AG20443 (cell line): ENCODE data around the gene PRG2.
"Not testable (repeated sequence)": the region's sequence is repeated elsewhere in the genome, so short reads cannot be mapped to it uniquely, and the experiment has no call there.

Experiments
- DNase-seq: peaks from one replicate; pipeline ENCODE4 v3.0.0; 2012; ENCODE audit warnings: low spot score, mixed read lengths

Gene PRG2

GRCh38 chr11:57419146-57419545, 28.7 kb upstream of the PRG2 start:
- DNase-seq, result no peak

- DNase-seq, result no peak
These were observed 27.7 kb upstream of the PRG2 start for GRCh38 chr11:57418131-57418530.

GRCh38 chr11:57417056-57417455, 26.6 kb upstream of the PRG2 start:
- peak; percentile 79 for DNase-seq

- DNase-seq, result no peak
These were observed 26.0 kb upstream of the PRG2 start for GRCh38 chr11:57416436-57416835.

GRCh38 chr11:57414612-57415212, 24.3 kb upstream of the PRG2 start:
- no peak for DNase-seq

GRCh38 chr11:57413681-57414080, 23.2 kb upstream of the PRG2 start:
- DNase-seq, result no peak

- peak; percentile 20 for DNase-seq
These were observed 19.8 kb upstream of the PRG2 start for GRCh38 chr11:57410287-57410686.

- DNase-seq, result no peak
These were observed 19.1 kb upstream of the PRG2 start for GRCh38 chr11:57409321-57410100.

- no peak for DNase-seq
These were observed 18.3 kb upstream of the PRG2 start for GRCh38 chr11:57408771-57409170.

GRCh38 chr11:57407941-57408475, 17.6 kb upstream of the PRG2 start:
- no peak for DNase-seq

GRCh38 chr11:57407010-57407920, 16.8 kb upstream of the PRG2 start:
- no peak for DNase-seq

GRCh38 chr11:57406337-57406904, 16.0 kb upstream of the PRG2 start:
- DNase-seq, result no peak

- DNase-seq, result peak; percentile 24
These were observed 14.9 kb upstream of the PRG2 start for GRCh38 chr11:57405271-57405860.

GRCh38 chr11:57403802-57404147, 13.3 kb upstream of the PRG2 start:
- no peak for DNase-seq

GRCh38 chr11:57403003-57403801, 12.8 kb upstream of the PRG2 start:
- DNase-seq, result not testable (repeated sequence)

- no peak for DNase-seq
These were observed 11.9 kb upstream of the PRG2 start for GRCh38 chr11:57402188-57403002.

- no peak for DNase-seq
These were observed 9.6 kb upstream of the PRG2 start for GRCh38 chr11:57399972-57400578.

GRCh38 chr11:57399221-57399620, 8.8 kb upstream of the PRG2 start:
- DNase-seq, result no peak

- DNase-seq, result no peak
These were observed 7.0 kb upstream of the PRG2 start for GRCh38 chr11:57397394-57397990.
